Activated CD4-positive, alpha-beta T cell treated with anti-CD3 and anti-CD28 coated beads for 4 hours (primary cell): Measurements from ENCODE around the gene IFRD2.
A peak's percentile ranks its signal among the peaks of the same experiment; 100 is the strongest.
"Not testable (repeated sequence)": the region's sequence is repeated elsewhere in the genome, so short reads cannot be mapped to it uniquely, and the experiment has no call there.

ENCODE experiments used
- DNase-seq, 2 donors: peaks; one replicate each; pipeline ENCODE4 v3.0.0-alpha.2; 2020

IFRD2 gene

DNA sequence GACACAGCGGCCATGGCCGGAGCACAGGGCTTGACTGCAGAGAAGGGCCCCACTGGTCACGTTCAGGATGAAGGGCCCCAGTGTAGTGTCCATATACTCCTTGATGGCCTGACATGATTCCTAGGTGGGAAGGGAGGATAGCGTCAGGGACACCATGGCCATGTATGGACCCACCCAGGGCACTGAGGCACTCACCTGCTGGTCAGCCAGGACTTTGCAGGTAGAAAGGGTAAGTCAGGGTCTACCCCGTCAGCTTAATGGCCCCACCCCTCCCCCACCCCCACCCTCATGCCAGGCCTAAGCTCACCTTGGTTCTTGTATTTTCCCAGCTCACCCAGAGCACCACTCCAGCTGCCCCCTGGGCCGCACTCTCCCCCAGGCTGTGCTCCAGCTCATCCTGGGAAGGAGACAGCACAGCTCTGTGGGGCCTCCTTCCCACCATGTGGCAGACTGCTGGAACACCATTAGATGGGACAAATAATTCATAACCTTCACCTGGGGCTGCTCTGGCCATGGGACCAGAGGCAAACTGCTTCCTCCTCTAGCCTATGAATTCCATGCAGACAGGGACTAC lies 8.5 kb upstream of the IFRD2 start:
- DNase-seq: no peak

DNA sequence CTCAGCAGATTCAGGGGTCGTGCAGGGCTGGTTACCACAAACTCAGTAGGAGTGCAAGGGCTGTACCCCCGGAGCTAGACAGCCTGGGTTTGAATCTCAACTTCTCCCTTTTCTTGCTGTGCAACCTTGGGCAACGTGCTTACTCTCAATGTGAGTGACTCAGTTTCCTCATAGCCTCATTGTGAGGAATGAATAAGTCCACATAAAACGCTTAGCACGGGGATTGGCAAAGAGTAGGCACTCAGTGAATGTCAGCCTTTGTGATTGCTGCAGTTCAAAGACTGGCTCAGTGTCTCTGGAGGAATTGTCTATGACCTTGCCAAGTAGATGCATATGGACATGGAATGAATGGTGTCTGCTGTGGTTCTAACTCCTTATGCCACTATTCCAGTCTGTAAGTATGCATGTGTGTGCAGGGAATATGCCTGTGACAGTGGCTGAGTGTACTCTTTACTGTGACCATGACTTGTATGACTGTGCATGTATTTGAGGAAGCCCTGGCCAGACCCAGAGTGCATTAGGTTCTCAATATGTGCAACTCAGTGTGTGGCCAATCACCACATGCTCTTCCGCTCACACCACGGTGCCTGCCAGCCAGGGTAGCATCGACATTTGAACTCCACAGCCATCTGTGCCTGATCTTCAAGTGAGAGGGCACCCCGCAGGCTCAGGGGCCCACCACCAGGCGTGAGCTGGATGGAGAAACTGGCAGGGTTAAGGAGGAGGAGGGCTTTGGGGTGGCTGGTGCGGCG lies 7.9 kb upstream of the IFRD2 start:
- DNase-seq: no peak

DNA sequence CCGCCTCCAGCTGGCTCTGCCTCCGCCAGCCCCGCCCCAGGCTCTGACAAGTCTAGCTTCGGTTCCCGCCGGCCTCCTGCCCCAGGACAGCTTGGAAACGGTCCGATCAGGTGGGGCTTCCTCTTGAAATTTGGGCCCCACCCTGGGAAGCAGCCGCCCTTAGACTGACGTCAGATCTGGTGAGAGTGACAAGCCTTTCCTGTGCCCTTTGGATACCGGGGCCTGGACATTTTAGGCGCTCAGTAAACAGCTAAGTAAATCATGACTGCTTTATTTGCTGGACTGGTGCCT lies 7.4 kb upstream of the IFRD2 start:
- no peak for DNase-seq

DNA sequence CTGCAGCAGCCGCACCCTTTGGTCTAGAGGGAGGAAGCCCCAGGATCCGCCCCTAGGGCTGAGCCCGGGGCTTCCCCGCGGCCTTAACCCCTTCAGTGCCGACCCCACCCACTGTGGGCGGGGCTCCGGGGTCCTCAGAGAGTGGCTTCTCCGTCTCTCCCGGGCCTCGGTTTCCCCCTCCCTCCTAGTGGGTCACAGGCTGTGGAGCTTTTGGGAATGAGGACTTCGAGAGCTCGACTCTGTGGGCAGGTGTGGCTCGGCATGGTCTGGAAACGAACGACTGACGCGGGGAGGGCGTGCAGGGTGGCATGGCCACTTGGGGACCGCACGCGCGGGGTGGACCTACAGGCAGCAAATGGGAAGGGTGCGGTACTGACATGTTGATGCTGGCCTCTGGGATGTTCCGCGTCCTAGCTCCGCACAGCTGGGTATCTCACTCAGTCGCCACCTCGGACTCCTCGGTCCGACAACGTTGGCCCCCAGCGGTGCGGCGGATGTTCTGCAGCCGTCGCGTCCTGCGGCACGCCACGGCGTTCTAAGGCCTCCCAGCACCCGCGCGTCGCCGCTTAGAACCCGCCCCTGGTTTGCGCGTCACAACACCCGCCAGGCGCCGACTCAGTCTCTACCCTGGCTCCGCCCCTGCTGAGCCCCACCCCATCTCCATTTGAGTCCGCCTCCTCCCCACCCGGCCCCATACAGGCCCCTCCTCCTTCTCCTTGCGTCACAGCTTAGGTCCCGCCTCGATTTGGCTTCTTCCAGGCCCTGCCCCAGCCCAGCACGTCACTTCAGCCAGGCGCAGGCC lies 6.8 kb upstream of the IFRD2 start, which contains the start of the genes HYAL3 and NAA80:
Gene HYAL3, minus strand, starts transcription at position 570 of the 802 bp plus-strand sequence. CDS start 3,803 bp downstream, outside the sequence.
Gene NAA80, minus strand, starts transcription at position 570 of the 802 bp plus-strand sequence. CDS start 1,942 bp downstream, outside the sequence.
- DNase-seq: peak; percentile 99 to 100

DNA sequence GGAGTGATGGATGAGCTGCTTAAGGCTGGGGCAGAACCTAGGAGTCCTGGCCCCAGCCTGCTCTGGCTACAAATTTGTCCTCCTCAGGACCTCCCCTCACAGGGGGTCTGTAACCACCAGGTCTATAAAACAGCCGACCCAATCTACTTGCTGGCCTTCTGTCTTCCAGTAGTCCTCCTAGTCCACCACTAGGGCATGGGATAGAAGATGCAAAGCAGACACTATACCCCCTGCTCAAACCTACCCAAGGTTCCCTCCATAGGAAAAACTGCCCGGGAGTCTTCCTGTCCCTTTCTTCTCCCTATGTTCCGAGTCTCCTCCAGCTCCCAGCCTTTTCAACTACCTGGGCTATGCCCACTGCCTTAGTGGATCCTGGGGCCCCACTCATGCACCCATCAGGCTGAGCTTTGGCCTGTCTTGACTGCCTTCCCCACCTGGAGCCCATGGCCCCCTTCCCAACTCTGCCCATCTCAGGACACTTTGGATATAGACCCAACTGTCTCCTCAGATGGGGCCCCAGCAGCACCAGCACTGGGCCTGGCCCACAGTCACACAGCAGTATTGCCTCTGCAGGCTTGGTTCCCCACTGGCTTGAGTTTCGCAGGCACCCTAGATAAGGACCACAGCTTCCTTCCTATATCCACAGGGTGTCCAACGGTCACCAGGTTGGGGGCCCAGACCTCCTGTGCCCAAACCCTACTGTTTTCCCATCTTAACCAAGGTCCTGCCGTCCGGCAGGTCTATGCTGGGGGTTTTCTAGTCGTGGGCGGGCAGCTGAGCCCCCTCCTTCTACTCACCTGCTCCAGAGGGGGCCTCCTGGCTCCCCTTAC lies 5.9 kb upstream of the IFRD2 start:
- DNase-seq: no peak

DNA sequence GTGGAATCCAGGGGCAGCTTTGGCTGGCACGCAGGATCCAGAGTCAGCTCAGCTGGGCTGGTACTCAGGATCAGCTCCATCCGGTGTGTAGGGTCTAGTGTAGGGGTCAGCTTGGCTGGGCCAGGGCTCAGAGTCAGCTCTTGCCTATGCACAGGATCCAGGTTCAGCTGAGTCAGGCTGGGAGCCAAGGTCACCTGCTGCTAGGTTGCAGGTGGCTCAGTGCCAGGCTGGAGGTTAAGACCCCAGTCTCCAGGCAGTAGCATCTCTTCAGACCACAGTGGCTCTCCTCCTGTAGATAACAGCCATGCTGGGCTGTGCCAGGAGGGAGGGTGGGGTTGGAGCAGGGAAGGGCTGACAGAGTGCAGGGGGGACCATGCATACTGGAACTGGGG lies 5.2 kb upstream of the IFRD2 start:
- DNase-seq: no peak

DNA sequence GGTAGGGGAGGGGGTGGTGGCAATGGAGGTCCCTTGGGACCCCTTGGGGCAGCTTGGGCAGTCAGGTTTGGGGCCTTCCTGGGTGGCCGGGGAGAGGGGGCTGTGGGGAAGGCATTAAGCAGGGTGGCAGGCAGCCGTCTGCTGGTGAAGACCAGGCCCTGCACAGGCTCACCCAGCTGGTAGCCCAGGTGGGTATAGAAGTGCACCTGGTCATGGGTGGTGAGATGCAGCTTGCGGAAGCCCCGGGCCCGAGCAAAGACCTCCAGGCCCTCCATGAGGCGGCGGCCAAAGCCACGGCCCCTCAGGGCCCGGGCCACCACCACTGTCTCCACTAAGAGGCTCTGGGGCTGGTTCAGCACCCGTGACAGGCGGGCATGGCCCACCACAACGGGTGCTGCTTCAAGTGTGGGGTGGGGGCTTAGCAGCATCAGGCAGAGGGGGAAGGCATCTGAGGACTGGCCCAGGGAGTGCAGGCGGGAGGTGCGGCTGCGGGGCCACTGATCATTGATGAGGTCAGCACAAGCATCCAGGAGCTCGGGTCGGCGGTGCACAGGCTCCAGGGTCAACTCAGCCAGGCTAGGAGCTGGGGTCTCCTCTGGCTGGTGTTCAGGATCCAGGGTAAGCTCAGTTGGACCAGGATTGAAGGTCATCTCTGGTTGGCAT lies 4.6 kb upstream of the IFRD2 start:
- DNase-seq: no peak

DNA sequence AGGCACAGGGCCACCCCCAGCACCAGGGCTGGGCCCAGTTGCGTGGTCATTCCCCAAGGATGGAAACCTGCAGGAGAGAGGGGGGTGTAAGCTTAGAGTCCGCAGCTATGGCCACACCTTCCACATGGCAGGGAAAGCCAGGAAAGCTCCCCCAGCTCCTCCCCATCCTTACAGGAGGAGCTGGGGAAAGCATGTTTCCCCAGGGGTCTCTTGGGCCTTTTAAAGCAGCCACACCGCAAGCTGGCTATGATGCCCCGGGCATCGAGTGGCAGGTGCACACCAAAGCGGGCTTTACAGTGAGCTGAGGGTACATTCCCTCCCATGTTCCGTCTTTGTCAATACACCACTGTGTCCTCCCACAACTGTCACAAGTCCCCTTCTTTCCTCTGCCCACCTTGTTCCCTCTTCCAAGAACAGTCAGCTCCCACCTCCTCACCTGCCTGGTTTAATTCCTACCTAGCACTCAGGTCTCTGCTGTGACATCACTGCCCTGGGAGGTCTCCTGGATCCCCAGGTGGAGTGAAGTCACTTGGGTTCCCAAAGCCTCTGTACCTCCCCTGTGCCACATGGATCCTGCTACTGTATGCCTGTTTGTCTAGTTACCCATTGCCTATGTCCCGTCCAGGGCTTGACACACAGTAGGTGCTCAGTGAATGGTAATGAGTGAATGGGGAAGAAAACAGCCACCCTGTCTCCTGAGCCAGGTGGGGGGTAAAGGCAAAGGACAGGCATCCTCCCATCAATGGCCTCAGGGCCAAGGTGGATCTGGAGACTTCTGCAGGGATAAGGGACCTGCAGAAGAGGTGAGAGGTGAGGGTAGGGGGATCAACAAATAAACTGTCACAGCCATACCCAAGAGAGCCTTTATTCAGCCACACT lies 3.6 kb upstream of the IFRD2 start:
- no peak for DNase-seq

DNA sequence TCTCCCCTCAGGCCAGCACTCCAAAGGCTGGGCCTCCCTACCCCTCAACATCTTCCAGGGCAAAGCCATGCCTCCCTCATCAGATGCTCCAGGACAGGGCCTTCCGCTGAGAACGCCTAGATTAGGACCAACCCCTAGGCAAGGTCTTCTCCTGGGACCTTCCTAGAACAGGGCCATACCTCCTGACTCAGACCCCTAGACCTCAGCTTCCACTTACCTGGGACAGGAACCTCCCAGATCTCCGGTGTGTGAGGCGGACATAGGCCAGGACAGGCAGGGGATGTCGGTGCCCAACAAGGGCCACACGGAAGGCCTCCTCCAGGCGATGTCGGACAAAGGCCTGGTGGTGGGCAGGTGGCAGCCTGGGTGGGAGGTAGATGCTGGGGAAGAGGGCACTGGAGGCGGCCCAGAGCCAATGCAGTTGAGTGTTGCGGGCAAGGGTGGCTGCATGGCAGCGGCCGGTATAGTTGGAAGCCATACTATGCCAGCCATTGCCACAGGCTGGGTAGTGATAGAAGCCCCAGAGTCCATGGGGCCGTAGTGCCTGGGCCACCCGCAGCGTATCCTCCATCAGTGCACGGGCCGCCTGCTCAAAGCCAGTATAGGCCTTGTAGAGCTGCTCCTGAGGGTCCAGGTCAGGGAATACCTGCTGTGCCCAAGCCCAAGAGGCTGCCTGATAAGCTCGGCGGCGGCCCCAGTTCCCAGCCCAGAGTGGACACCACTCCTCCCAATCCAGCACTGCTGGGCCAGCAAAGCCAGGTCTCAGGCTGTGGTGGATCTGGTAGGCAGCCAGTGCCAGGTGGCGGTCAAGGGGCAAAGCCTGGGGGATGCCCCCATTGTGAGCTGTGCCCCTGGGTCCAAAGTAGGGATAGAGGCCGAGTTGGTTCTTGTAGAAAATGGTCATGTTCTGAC lies 2.5 kb upstream of the IFRD2 start:
- DNase-seq: no peak

DNA sequence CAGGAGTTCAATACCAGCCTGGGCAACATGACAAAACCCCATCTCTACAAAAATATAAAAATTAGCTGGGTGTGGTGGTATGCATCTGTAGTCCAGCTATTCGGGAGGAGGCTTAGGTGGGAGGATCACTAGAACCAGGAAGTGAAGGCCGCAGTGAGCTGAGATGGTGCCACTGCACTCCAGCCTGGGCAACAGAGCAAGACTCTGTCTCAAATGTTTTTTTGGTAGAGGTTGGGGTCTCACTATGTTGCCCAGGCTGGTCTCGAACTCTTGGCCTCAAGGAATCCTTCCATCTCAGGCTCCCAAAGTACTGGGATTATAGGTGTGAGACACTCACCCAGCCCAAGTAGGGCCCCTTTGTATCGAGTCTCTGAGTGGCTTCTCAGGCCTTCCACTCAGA lies 1.9 kb upstream of the IFRD2 start:
- DNase-seq: no peak

DNA sequence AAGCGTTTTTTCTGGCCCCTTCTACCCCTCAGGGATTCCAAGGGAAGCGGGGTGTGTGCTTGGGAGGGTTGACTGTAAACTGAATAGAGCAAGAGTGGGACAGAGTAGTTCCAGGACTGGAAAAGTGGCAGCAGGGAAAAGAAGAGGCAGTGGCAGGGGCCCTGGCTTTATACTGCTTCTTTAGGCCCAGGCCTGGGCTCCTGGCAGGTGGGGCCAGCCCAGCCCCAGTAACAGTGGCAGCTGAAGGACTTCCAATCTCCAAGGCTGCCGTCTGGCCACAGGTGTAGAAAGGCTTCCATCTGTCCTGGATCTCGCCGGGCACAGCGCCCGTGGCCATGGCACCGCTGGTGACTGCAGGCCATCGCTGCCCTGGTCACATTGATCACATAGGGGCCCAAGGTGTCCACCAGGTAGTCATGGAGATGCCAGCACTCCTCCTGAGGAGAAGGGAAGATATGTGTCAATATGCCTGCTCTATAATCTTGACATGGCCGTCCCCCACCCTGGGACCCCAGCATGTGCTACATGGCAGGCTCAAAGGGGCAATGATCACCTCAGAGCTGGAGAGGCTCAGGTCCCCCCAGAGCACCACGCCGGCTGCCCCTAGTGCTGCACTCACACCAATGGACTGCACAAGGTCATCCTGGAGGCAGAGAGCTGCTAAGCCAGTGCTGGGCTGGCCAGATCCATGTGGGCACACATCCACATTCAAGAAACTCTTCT lies 1.0 kb upstream of the IFRD2 start:
- DNase-seq: no peak

DNA sequence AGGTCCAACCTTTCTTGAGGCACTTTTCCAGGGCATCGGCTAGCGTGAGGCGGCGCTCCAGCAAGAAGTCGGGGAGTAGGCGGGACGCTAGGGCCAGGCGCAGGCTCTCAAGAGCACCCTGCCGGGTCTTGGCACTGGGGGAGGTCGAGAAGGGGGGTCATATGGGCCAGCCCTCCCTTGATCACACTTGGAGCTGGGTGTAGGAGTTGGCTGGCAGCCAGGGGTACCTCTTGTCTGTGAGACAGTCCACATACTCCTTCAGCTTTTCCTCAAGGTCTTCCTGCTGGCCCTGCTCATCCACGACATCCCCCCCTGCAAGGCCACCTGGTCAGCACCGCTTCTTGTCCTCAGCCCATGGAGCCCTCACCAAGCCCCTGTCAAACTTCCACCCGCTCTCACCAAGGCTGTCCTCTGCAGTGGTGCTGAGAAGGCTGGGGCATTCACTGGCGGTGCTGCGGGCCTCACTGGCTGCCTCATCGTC lies 2.0 kb downstream of the IFRD2 start:
- no peak for DNase-seq

DNA sequence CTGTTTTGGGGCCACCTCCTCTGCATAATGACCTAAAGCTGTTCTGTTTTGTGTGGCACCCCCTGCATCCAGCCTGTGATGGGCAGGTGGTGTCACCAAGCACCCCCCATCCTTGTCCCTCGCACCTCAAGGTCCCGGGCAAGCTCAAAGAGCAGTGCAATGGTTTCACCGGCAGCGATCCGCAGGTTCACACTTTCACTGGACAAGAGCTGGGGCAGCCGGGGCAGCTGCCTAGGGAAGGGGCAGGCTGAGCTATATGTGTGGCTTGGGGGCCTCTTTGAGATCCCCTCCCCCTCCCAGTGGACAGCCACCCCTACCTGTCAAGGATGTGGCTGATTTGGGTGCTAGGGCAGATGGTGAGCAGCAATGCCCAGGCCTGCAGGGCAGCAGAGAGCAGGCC lies 3.1 kb downstream of the IFRD2 start:
- no peak for DNase-seq

DNA sequence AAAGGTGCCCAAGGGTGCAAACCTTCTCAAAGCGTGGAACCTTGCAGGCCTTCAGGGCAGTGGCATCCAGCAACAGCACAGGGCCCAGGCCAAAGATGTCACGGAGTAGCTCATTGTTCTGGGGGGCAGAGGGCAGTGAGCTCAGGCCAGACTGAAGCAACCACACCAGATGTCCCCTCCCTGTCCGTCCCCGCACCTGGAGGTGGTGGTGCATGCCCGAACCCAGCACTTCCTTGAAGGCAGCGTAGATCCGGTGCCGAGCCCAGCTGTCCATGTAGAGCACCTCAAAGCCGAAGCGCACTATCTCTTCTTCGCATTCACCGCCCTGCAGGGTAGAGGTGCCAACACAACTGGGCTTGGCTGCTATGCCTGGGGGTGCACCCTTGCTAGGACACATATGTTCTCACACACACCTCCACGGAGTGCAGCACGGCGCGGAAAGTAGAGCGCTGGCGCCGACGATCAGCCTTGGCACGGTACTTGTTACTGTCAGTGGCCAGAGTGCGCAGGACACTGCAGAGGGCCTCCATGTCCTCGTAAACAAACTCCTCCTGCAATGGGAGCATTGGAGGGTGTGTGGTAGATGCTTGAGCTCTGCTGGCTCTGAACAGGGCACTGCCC lies 3.7 kb downstream of the IFRD2 start:
- no peak for DNase-seq

DNA sequence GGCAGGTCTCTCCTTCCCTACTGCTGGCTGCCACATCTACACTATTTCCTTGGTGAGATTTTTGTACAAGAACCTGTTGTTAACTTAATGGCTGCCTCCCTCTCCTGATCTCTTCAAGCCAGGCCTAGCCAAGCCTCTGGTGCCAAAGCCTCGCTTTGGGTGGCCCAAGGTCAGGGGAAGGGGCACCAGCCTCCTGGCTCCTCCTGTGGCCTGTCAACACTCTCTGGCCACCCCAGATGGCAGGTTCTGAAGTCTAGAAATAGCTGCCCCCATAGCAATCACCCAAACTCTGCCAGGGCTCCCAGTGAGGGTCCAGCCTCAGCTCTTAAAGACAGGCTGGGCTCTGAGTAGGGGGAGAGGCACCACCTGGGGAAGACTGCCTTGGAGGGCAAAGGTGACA lies 5.0 kb downstream of the IFRD2 start:
- DNase-seq: no peak

DNA sequence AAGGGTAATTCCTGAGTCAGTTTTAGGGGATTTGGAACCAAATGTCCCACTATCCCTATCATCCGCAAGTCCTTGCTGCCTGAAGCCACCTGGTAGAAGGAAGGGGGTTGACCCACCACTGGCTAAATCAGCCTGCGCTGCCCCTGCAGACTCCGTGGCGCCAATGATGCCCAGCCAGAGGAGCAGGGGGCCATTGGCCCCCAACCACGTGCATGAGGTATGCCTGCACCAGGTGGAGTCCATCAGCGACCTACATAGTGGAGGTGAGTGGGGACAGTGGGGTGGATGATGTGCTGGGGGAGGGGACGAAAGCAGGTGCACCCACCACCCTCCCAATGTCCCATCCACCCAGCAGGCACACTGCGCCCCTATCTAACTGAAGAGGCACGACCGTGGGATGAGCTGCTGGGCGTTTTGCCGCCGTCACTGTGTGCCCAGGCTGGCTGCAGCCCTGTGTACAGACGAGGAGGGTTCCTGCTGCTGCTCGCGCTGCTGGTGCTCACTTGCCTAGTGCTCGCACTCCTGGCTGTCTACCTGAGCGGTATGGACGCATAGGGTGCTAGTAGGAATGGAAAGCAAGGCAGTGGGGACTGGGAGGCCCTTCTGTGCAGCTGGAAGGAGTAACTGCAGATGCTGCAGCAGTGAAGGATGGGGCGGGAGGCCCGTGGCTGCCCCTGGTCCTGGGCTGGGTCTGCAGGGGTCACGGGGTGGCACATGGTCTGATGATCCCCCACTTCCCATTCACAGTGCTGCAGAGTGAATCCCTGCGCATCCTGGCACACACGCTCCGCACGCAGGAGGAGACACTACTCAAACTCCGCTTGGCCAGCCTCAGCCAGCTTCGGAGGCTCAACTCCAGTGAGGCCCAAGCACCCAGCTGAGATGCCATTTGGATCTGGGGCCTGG lies 5.7 kb downstream of the IFRD2 start:
- DNase-seq: no peak

DNA sequence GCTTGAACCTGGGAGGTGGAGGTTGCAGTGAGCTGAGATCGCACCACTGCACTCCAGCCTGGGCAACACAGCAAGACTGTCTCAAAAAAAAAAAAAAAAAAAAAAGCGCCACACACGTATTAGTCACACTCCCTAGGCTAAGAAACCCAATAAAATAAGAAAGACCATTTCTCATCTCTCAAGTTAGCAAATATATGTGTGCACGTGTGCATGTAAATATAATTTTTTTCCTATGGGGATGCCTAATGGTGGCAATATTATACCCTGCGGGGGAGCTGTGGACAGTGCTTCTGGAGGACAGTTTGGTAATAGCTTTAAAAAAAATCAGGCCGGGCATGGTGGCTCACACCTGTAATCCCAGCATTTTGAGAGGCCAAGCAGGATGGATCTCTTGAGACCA lies 8.1 kb downstream of the IFRD2 start:
- not testable (repeated sequence) for DNase-seq
